Epidermal melanocyte (primary cell): ENCODE data around the gene COPG1.

Source experiments
- DNase-seq: peaks from one replicate; pipeline ENCODE4 v3.0.0; 2011; ENCODE audit warnings: low spot score; ENCODE audit not compliant: insufficient read length

The COPG1 gene

DNA sequence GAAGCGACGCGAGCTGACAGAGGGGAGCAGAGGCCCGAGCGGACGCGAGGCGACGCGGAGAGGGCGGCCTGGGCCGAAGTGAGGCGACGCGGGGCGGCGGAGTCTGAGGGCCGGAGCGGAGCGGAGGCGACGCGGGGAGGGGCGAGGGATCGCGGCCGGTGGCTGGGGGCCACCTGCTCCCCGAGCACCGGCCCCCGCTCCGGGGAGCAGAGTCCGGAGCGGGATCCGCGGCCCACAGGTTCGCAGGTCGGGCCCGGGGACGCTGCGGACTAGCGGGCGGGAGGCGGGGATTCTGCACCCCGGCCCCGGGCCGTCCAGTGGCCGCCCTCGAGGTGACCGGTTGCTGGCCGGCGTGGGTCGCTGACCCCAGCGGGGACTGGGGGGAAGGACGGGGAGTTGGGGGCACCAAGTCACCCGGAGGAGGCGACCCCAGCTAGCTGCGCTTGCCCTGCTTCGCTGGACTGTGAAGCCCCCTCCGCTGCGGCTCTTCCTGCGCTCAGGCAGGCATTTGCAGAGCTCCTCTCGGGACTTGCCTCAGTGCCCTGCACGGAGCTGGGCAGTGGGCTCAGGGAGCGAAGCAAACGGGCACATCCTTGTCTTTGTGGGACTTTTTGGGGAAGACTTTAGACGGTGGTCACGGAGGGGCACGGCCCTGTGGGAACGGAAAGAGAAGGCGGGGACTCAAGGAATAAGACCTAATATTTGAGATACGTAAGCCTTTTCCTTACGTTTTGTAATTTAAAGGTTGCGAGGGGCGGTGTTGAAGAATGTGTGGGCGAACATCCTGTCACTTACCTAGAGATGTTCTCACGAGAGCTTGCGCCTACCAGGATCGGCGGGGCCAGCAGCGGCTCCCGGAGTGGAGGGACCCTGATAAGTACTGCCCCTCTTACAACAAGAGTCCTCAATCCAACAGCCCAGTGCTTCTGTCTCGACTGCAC is 29.8 kb downstream of the COPG1 start:
- no peak for DNase-seq

DNA sequence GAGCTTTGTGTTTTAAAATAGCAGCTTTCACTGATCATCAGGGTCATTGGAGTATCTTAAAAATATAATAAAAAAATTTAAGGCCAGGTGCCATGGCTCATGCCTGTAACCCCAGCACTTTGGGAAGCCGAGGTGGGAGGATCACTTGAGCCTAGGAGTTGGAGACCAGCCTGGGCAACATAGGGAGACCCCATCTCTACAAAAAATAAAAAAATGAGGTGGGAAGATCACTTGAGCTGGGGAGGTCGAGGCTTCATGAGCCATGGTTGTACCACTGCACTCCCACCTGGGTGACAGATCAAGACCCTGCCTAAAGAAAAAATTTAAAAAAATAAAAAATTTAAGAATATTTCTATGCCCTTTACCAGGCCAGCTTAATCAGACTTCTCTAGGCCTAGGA is 30.8 kb downstream of the COPG1 start:
- DNase-seq: no peak

DNA sequence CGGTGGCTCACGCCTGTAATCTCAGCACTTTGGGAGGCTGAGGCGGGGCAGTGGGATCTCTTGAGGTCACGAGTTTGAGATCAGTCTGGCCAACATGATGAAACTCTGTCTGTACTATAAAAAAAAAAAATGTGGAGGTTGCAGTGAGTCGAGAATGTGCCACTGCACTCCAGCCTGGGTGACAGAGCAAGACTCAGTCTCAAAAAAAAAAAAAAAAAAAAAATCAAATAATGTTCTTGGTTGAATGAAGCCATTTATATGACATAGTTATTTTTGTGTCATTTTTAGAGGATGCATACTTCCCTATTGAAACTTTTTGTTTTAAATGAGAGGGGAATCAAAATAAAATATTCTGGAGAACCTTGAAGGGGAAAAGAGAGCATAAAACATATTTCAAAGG is 32.3 kb downstream of the COPG1 start:
- no peak for DNase-seq

DNA sequence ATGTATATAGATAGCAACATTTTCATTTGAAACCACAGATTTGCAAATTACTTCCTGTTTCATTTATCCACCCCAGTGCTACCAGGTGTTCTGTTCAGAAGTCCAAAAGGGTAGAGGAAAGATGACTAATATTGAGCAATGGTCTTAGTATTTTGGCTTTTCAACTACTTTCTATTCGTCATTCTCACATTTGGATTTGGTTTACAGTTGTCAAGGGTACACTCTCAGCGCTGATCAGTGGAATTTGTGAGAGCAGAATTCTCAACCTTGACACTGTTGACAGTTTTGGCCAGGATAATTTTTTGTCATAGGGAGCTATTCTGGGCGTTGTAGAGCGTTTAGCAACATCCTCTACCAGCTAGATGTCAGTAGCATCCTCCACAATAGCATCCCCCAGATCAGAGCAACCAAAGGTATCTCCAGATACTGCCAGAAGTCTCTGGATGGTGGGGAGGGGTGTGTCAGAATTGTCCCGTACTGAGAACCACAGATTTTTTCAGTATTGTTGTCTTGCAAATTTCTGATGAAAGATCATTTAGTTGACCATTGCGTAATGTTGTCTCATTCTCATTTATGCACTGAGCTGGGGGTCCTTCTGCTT is 33.4 kb downstream of the COPG1 start:
- no peak for DNase-seq

DNA sequence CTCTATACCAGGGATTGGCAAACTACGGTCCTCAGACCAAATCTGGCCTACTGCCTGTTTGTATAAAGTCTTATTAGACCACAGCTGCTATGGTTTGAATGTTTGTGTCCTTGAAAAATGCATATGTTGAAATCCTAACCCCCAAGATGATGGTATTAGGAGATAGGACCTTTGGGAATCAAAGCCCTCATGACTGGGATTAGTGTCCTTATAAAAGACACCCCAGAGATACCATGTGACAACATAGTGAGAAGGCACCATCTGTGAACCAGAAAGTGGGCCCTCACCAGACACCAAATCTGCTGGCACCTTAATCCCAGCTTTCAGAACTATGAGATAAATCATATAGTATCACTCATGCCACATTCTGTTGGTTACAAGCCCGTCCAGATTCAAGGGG is 36.7 kb downstream of the COPG1 start:
- DNase-seq: no peak

DNA sequence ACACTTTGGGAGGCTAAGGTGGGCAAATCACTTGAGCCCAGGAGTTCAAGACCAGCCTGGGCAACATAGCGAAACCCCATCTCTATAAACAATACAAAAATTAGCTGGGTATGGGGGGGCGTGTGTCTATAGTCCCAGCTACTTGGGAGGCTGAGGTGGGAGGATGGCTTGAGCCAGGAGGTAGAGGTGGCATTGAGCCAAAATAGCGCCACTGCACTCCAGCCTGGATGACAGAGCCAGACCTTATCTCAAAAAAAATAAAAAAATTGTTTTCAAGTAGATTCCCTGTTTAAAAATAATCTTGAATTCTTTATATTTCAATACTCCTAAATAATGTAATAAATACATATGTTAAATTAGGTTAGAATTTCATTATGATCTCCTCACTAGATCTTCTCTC is 39.0 kb downstream of the COPG1 start:
- no peak for DNase-seq

DNA sequence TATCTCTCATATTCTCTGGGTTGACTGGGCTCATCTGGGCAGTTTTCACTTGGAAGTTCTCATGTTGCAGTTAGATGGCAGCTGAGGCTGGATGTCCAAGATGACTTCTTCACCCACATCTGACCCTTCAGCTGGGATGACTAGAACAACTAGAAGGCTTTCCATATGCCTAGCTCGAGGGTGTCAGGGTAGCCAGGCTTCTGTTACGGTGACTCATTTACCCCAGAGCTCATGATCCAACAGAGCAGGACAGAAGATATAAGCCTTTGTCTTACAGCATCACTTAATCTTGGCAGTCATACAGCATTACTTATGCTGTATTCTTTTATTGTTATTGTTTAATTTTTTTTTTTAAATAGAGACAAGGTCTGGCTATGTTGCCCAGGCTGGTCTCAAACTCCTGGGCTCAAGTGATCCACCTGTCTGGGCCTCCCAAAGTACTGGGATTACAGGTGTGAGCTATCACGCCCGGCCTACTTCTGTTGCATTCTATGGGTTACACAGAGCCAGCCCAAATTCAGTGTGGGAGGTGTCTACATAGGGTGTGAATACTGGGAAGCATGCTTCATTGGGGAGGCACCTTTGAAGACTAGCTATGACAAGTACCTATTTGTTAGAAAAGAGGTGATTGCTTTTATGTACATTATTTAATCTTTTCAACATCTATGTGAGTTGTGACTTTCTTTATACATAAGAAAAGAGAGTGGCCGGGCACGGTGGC is 40.0 kb downstream of the COPG1 start:
- no peak for DNase-seq

DNA sequence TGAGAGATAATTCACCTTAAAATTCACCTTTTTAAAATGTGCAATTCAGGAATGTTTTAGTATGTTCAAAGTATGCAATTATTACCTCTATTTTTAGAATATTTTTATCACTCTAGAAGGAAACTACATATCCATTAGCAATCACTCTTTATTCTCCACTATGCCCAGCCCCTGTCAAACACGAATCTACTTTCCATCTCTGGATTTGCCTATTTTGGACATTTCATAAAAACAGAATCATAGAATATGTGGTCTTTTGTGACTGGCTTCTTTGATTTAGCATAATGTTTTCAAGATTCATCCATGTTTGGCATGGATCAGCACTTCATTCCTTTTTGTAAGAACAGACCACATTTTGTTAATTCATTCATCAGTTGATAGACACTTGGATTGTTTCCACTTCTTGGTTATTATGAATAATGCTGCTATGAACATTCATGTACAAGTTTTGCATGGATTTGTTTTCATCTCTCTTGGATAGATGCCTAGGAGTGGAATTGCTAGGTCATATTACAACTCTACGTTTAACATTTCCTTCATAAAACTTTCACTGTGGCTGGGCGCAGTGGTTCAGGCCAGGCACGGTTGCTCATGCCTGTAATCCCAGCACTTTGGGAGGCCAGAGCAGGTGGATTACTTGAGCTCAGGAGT is 42.0 kb downstream of the COPG1 start:
- DNase-seq: no peak

DNA sequence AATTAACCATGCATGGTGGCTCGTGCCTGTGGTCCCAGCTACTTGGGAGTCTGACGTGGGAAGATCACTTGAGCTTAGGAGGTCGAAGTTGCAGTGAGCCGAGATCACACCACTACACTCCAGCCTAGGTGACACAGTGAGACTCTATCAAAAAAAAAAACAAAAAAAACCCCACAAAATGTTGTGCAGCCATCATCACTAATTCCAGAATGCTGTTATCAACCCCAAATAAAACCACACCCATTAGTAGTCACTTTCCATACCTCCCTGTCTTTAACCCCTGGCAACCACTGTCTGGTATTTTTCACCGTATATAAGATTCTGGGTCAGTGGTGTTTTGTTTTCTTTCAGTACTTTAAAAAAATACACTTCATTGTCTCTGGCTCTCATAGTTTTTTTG is 45.9 kb downstream of the COPG1 start:
- DNase-seq: no peak

DNA sequence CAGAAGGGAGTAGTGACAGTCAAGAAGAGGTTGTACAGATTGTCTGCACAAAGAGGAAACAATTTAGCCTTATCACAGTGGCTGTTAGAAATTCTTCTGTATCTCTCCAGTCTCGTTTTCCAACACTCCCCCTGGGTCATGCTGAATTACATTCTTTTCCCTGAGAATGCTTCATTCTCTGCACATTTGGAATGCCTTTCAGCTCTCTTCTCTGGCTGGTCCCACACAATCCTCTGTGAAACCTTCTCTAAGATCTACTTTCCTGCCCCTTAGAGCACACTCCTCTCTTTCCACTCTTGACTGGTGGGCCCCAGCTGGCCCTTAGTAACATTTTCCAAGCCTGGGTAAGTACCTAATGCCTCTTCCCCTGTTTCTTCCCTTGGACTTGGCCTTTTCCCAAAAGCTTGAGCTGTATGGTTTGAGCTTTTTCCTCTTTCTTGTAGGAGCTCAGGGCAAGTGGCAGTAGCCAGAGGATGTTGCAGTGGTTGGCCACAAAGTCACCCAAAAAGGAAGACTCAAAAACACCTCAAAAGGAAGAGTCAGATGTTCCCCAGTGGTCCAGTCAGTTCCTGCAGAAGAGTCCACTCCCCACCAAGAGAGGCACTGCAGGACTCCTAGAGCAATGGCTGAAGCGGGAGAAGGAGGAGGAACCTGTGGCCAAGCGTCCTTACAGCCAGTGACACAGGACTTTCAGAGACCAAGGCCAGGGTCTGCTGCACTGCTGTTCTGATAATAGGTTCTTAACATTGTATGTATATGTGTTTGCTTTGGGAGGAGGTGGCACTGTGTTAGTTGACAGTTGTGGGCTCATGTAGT is 54.9 kb downstream of the COPG1 start:
- no peak for DNase-seq

DNA sequence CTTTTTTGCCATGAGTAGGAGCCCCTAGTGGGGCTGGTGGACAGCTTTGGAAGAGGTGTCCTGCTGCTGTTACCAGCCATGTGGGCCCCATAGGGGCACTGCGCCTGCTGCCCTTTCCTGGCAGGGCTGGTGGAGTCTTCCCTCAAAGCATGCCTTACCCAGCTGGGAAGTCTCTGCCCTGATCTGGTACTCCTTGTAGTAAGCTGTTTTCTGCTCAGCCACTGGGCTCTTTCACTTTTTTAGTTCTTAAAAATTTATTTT is 55.5 kb downstream of the COPG1 start:
- DNase-seq: no peak

DNA sequence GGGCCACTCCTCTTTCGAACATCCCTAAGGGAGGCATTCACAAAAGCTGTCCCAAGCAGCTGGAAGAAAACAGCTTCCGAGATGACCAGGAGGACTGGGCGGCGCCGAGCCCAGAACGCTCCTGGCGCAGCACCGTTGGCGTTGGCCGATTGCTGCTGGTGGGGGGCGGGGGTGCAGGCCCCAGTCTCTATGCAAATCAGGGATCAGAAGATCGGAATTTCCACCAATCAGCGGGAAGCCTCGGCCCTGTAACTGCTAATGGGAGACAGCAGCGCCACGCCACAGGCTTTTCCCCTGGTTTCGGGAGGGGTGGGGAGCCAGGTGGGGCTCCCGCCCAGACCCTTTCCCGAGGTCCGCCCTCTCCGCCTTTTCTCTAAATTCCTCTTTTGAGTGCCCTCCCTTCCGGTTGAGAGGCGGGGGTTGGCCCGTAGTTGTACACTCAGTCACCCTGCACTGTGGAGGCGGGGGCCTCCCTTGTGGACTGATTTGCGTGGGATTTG is 56.2 kb downstream of the COPG1 start:
- DNase-seq: no peak

DNA sequence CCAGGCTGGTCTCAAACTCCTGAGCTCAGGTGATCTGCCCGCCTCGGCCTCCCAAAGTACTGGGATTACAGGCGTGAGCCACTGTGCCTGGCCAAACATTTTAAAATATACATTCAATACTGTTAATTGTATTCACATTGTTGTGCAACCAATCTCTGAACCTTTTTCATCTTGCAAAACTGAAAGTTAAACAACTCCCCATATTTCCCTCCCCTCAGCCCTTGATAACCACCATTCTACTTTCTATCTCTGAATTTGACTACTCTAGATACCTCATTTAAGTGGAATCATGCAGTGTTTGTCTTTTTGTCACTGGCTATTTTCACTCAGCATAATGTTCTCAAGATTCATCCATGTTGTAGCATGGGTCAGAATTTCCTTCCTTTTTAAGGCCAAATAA is 59.2 kb downstream of the COPG1 start:
- no peak for DNase-seq

DNA sequence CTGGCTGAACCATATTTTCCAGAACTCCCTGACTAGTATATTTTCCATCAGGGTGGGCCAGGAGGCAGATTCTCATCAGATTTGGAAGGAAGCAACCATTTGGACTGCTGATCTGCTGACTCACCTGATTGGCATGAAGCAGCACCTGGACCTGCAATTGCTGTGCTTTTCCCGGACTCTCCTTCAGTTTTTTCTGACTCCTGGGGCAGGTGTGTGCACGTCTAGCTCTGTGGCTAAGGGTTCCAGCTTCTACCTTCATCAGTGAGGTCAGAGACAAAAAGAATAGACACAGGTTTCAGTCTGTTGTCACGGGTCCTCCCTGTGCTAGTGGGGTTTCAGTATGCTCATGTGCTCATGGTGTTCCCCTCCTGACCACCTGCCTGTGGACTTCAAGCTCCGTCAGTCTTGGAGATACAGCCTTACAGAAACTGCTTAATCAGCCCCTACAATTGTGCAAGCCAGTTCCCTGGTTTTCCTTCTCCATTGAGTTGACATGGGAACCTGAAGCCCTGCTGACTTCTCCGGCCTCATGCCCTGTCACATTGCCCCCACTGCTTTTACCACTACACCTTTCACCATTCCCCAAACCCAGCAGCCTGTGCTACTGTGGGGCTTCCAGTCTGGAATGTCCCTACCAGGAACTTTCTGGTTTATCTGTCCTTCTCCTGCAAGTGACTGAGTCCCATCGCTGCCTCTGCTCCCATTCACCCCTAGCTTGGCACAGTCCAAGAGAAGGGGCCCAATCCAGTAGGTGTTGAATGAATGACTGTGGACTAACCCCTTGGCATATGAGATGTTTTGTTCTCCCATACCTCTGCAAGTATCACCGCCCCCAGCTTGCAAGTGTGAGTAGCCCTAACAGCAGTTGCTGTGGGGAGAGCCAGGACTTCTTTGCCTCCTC is 61.0 kb downstream of the COPG1 start:
- DNase-seq: no peak

DNA sequence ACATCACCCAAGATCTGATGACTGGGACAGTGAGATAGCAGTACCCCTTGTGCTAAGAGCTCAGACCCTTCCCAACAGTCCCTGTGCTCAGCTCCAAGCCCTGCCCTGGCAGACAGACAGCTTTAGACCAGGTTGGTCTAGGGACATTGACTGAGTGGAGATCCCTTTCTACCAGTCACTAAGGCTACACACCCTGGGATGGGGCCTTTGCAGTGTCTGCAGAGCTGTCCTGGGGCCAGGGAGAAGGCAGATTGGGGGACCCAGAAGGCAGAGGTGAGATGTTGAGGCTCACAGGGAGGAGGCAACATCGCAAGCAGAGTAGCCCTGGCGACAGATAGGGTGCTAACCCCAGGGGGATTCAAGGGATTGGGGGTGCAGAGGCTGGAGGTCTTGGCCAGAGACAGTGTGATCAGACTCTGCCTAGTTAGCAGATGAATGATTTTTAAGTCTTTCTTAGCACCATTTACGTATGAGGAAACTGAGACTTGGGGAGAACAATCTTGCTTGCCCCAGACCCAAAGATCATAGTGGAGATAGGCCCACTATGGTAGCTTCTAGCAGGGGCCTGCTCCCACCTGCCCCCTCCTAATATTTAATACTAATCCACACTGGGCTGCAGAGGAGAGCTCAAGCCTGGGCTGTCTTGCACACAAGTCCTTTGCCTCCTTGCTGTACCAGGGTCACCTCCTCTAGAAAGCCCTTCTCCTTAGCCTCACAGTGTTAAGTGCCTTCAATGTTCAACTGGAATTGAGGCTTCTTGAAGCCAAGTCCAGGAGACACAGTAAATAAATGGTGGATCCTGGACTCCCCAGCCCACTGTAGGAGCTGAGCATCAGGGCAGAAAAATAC is 61.9 kb downstream of the COPG1 start:
- no peak for DNase-seq

DNA sequence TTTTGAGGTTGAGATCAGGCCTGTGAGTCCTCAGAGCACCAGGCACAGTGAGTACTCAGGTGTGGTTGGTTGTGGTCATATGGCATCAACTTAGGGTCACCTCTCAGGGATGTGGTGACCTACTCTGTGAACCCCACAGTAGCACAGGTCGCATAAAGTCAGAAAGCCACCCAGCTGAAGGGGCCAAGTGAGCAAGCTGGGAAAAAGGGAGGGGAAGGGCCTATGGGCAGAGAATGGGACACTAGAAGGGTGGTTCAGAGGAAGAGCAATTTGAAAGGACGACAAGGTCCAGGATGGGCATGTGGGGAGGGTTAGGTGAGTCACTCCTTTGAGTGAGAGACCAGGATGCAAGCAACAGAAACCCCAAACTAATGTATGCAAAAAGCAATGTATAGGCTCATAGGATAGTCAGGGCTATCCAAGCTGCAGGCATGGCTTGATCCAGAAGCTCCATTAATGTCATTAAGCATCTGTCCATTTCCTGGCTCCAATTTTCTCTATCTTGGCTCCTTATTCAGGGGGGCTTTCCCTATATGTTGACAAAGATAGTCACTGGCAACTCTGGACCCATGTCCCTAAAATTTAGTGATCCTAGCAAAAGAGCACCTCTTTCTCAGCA is 62.7 kb downstream of the COPG1 start:
- DNase-seq: no peak

DNA sequence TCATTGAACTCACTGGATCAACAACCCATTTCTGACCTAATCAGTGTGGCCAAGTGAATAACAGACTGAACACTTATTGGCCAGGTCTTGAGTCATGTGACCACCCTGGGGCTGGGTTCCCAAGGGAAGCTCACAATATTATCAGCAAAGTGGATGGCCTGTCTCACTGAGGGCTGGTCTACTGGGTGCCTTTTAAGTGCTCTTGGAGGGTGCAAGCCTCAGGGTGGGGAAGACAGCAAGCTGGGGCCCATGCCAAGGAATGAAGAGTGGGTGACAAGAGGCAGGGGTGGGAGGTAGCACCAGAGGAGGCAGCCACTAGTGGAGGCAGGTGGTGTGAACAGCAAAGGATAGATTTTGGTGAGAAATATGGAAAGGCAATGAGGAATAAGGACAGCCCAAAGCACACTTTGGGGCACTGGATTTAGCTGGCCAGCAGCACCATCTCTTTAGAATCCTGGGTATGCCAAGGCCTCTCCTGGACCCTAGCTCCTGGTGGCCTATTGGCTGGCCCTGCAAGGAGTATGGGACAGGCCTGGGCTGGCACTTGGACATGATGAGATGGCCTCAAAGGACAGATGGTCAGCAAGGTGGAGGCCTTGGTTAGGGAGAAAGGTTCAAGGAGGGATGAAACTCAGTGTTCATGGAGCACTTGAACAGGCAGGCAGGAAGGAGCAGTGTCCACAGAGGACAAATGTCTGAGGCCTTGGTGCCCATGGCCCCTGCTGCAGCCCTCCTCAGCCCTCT is 63.4 kb downstream of the COPG1 start:
- no peak for DNase-seq

DNA sequence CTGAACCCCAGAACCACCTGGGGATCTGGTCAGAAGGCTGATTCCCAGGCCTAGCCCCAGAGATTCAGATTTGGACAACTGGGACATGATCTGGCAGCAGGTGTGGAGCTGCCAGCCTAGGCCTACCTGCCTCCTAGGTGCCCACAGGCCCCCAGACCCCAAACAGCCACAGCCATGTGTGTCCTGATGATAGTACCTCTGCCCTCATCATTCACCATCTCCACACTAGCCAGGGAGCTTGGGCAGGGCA is 63.9 kb downstream of the COPG1 start:
- DNase-seq: no peak
